ENCODE measurements around the gene MRPL49. TPM values are rescaled to one million over a fixed set of nuclear protein-coding genes. Genes with fewer than 3 reads are reported as not detected.
A peak's percentile ranks its signal among the peaks of the same experiment; 100 is the strongest.

MRPL49 gene
- total and polyA plus RNA-seq, 9 of the 15 experiments (the other 6 are each of a cell fraction or from before 2014, with no cell fraction given), result 74.3 to 132 (median 91.2) TPM

DNA sequence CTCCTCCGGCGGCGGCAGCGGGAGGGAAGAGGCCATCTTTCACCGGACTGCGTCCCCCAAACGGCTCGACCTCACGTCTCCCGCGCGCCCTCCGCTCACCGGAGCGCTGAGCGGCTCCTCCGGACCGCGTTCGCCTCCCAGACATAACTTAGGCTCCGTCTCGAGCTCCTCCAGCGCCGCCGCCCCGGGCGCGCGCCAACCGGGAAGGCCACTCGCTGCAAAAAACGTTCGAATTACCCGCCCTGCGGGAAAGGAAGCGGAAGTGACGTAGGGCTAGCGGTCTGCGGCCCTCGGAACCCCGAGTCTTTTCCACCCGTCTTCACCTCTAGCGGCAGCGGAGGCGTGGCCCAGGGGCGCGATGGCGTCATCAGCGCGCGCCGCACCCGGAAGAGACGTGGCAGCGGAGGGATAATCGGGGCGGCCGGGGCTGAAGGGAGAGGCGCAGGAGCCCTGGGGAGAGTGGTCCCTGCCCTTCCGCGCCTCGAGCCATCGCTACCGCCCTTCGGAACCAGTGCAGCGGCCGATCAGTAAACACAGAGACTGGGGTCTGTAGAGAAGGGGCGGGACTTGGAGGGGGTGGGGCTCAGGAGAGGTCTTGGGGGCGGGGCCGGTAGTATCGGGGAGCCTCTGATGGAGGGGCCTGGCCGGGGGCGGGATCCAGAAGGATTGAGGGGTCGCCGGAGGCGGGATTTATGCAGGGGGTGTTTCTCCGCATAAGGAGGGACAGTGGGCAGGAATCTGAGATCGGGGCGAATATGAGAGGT is 38.1 kb upstream of the MRPL49 start, which contains the start of the genes CDCA5 and ZFPL1 (continued):
- TF ChIP-seq, protein P1, sequence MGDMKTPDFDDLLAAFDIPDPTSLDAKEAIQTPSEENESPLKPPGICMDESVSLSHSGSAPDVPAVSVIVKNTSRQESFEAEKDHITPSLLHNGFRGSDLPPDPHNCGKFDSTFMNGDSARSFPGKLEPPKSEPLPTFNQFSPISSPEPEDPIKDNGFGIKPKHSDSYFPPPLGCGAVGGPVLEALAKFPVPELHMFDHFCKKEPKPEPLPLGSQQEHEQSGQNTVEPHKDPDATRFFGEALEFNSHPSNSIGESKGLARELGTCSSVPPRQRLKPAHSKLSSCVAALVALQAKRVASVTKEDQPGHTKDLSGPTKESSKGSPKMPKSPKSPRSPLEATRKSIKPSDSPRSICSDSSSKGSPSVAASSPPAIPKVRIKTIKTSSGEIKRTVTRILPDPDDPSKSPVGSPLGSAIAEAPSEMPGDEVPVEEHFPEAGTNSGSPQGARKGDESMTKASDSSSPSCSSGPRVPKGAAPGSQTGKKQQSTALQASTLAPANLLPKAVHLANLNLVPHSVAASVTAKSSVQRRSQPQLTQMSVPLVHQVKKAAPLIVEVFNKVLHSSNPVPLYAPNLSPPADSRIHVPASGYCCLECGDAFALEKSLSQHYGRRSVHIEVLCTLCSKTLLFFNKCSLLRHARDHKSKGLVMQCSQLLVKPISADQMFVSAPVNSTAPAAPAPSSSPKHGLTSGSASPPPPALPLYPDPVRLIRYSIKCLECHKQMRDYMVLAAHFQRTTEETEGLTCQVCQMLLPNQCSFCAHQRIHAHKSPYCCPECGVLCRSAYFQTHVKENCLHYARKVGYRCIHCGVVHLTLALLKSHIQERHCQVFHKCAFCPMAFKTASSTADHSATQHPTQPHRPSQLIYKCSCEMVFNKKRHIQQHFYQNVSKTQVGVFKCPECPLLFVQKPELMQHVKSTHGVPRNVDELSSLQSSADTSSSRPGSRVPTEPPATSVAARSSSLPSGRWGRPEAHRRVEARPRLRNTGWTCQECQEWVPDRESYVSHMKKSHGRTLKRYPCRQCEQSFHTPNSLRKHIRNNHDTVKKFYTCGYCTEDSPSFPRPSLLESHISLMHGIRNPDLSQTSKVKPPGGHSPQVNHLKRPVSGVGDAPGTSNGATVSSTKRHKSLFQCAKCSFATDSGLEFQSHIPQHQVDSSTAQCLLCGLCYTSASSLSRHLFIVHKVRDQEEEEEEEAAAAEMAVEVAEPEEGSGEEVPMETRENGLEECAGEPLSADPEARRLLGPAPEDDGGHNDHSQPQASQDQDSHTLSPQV (IDR thresholded peaks at IDR 0.05), result no peak
- TF ChIP-seq ZNF212 (CRISPR knock-in tag; IDR thresholded peaks at IDR 0.05), result 0 out of 2 replicates have a peak, but pooled peaks have one; percentile 55
- TF ChIP-seq SP1 (CRISPR knock-in tag; IDR thresholded peaks at IDR 0.05), result peak; percentile 100
- TF ChIP-seq KLF6 (CRISPR knock-in tag; IDR thresholded peaks at IDR 0.05; ENCODE audit: borderline replicate concordance), result 0 out of 2 replicates have a peak, but pooled peaks have one; percentile 51
- 0 out of 2 replicates have a peak, but pooled peaks have one; percentile 13 for TF ChIP-seq ARID1B (IDR thresholded peaks at IDR 0.05)
- no peak for TF ChIP-seq ZSCAN29 (IDR thresholded peaks at IDR 0.05)
- TF ChIP-seq, protein P2, sequence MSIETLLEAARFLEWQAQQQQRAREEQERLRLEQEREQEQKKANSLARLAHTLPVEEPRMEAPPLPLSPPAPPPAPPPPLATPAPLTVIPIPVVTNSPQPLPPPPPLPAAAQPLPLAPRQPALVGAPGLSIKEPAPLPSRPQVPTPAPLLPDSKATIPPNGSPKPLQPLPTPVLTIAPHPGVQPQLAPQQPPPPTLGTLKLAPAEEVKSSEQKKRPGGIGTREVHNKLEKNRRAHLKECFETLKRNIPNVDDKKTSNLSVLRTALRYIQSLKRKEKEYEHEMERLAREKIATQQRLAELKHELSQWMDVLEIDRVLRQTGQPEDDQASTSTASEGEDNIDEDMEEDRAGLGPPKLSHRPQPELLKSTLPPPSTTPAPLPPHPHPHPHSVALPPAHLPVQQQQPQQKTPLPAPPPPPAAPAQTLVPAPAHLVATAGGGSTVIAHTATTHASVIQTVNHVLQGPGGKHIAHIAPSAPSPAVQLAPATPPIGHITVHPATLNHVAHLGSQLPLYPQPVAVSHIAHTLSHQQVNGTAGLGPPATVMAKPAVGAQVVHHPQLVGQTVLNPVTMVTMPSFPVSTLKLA (conservative IDR thresholded peaks at IDR 0.05), result peak; percentile 94 to 97
- TF ChIP-seq NFE2L1 (tag; IDR thresholded peaks at IDR 0.05; ENCODE audit: borderline replicate concordance, low read depth), result no peak
- no peak for TF ChIP-seq ZEB2 (IDR thresholded peaks at IDR 0.05)
- TF ChIP-seq ESRRA (IDR thresholded peaks at IDR 0.05; ENCODE audit: borderline replicate concordance, low read depth), result peak; percentile 89
- peak; percentile 70 for TF ChIP-seq PML (IDR thresholded peaks at IDR 0.05; ENCODE audit: low read length)
- TF ChIP-seq MXI1 (IDR thresholded peaks at IDR 0.05; ENCODE audit: low read depth, low read length), result peak; percentile 74; the same call in 1 of the 2 replicates
- TF ChIP-seq, protein P3, sequence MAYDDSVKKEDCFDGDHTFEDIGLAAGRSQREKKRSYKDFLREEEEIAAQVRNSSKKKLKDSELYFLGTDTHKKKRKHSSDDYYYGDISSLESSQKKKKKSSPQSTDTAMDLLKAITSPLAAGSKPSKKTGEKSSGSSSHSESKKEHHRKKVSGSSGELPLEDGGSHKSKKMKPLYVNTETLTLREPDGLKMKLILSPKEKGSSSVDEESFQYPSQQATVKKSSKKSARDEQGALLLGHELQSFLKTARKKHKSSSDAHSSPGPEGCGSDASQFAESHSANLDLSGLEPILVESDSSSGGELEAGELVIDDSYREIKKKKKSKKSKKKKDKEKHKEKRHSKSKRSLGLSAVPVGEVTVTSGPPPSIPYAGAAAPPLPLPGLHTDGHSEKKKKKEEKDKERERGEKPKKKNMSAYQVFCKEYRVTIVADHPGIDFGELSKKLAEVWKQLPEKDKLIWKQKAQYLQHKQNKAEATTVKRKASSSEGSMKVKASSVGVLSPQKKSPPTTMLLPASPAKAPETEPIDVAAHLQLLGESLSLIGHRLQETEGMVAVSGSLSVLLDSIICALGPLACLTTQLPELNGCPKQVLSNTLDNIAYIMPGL (CRISPR knock-in tag; IDR thresholded peaks at IDR 0.05), result no peak
- peak; percentile 80; the same call in 1 of the 2 replicates for TF ChIP-seq CBX1 (IDR thresholded peaks at IDR 0.05; ENCODE audit: low read depth)
- peak; percentile 50; the same call in 1 of the 2 replicates for TF ChIP-seq RFX5 (IDR thresholded peaks at IDR 0.05; ENCODE audit: low read depth, low read length)
- no peak for TF ChIP-seq MAFF (IDR thresholded peaks at IDR 0.05; ENCODE audit: low read length)
- peak; percentile 72 for TF ChIP-seq TAF9B (IDR thresholded peaks at IDR 0.05; ENCODE audit: partially characterized antibody)
- 0 out of 4 replicates have a peak, but pooled peaks of 1 of the 2 experiments have one; percentile 43 for TF ChIP-seq TRIM24 (IDR thresholded peaks at IDR 0.05)
- TF ChIP-seq, protein P4, sequence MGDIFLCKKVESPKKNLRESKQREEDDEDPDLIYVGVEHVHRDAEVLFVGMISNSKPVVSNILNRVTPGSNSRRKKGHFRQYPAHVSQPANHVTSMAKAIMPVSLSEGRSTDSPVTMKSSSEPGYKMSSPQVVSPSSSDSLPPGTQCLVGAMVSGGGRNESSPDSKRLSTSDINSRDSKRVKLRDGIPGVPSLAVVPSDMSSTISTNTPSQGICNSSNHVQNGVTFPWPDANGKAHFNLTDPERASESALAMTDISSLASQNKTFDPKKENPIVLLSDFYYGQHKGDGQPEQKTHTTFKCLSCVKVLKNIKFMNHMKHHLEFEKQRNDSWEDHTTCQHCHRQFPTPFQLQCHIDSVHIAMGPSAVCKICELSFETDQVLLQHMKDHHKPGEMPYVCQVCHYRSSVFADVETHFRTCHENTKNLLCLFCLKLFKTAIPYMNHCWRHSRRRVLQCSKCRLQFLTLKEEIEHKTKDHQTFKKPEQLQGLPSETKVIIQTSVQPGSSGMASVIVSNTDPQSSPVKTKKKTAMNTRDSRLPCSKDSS (IDR thresholded peaks at IDR 0.05; ENCODE audit: low read depth, partially characterized antibody), result no peak
